HT-29 (cell line): ENCODE results near the gene CEACAM7. TPM values are rescaled to one million over a fixed set of nuclear protein-coding genes. Genes with fewer than 3 reads are reported as not detected.
"Not testable (repeated sequence)": the region's sequence is repeated elsewhere in the genome, so short reads cannot be mapped to it uniquely, and the experiment has no call there.

Experiments
- DNase-seq: peaks from one replicate; pipeline ENCODE4 v3.0.0-alpha.2; 2015; ENCODE audit warnings: low spot score
- total RNA-seq: library from RNA; depleted of rRNA; stranded (reverse); fragments of >200 nt; shearing (Covaris generic); gene quantifications from 2 replicates; pipeline ENCODE4 v1.2.3, GENCODE V29; 2014; rRNA removed

Gene CEACAM7
- 0.92 TPM in 1 of 2 replicates, not detected in the other for total RNA-seq

GRCh38 chr19:41688098-41688497, at the start of gene CEACAM7:
Gene CEACAM7 (minus strand): TSS chr19:41688270. CDS start chr19:41688165, 105 bp downstream.
- no peak for DNase-seq

GRCh38 chr19:41735071-41735600, 47.1 kb upstream of the CEACAM7 start:
- peak; percentile 91 for DNase-seq

GRCh38 chr19:41734585-41734984, 46.5 kb upstream of the CEACAM7 start:
- peak; percentile 99 for DNase-seq

GRCh38 chr19:41734156-41734555, 46.1 kb upstream of the CEACAM7 start:
- DNase-seq: no peak

GRCh38 chr19:41726493-41726892, 38.4 kb upstream of the CEACAM7 start:
- no peak for DNase-seq

GRCh38 chr19:41720103-41720502, 32.0 kb upstream of the CEACAM7 start:
- no peak for DNase-seq

- no peak for DNase-seq
Observed at GRCh38 chr19:41718761-41719160, 30.7 kb upstream of the CEACAM7 start.

- no peak for DNase-seq
Observed at GRCh38 chr19:41714598-41714997, 26.5 kb upstream of the CEACAM7 start.

- DNase-seq: no peak
Observed at GRCh38 chr19:41711376-41712261, 23.5 kb upstream of the CEACAM7 start.

- DNase-seq: no peak
Observed at GRCh38 chr19:41709951-41710645, 22.0 kb upstream of the CEACAM7 start.

- not testable (repeated sequence) for DNase-seq
Observed at GRCh38 chr19:41709516-41709915, 21.4 kb upstream of the CEACAM7 start.

GRCh38 chr19:41708481-41708880, 20.4 kb upstream of the CEACAM7 start, which contains the start of gene CEACAM5:
Gene CEACAM5 (plus strand): TSS chr19:41708626. CDS start chr19:41708732, 106 bp downstream.
- DNase-seq: no peak

- no peak for DNase-seq
Observed at GRCh38 chr19:41707871-41708371, 19.9 kb upstream of the CEACAM7 start.

- peak; percentile 64 for DNase-seq
Observed at GRCh38 chr19:41707502-41707812, 19.4 kb upstream of the CEACAM7 start.

- peak; percentile 94 for DNase-seq
Observed at GRCh38 chr19:41706741-41707501, 18.9 kb upstream of the CEACAM7 start.

GRCh38 chr19:41705393-41706174, 17.5 kb upstream of the CEACAM7 start:
- DNase-seq: peak; percentile 82

- DNase-seq: no peak
Observed at GRCh38 chr19:41703602-41704293, 15.7 kb upstream of the CEACAM7 start.

GRCh38 chr19:41702171-41702651, 14.1 kb upstream of the CEACAM7 start:
- DNase-seq: no peak

- peak; percentile 62 for DNase-seq
Observed at GRCh38 chr19:41701401-41702075, 13.5 kb upstream of the CEACAM7 start.
